Thyroid gland (tissue), 4 donors: ENCODE results near the gene ATAD3A. TPM values are rescaled to one million over a fixed set of nuclear protein-coding genes. Genes with fewer than 3 reads are reported as not detected.
A peak's percentile ranks its signal among the peaks of the same experiment; 100 is the strongest.
"Not testable (repeated sequence)": the region's sequence is repeated elsewhere in the genome, so short reads cannot be mapped to it uniquely, and the experiment has no call there.

Experiments used
- DNase-seq, 2 donors: peaks; one replicate each; pipeline ENCODE4 v3.0.0-alpha.2; 2019
- H3K27ac ChIP-seq, 3 donors: fragments of 200-600 bp; sonication (generic); 1 replicate in 2 of 3; 2 replicates in 1 of 3; pipeline ENCODE4 v1.5.1; 2016 to 2019; ENCODE audit warnings: mild to moderate bottlenecking in 1 of 3, moderate library complexity in 1 of 3
- H3K27me3 ChIP-seq: fragments of 200-600 bp; sonication (generic); one replicate; pipeline ENCODE4 v1.5.1; 2019
- H3K36me3 ChIP-seq, 2 donors: fragments of 200-600 bp; sonication (generic); one replicate each; pipeline ENCODE4 v1.5.1; 2016 to 2019
- H3K4me1 ChIP-seq, 2 donors: fragments of 200-600 bp; sonication (generic); one replicate each; pipeline ENCODE4 v1.5.1; 2017 to 2019
- H3K4me3 ChIP-seq, 3 donors: fragments of 200-600 bp; sonication (generic); replicated peaks in 1 of 3; 1 replicate in 2 of 3; 2 replicates in 1 of 3; pipeline ENCODE4 v1.5.1; 2016; ENCODE audit warnings: mild to moderate bottlenecking in 1 of 3
- H3K9me3 ChIP-seq: fragments of 200-600 bp; sonication (generic); one replicate; pipeline ENCODE4 v1.5.1; 2017
- POLR2A ChIP-seq, 2 donors: fragments of 450-650 bp; IDR thresholded peaks; one replicate each; pipeline ENCODE4 v1.6.1; 2017; ENCODE audit warnings: antibody characterized with exemption in 2 of 2, mild to moderate bottlenecking in 2 of 2, moderate library complexity in 1 of 2
- WGBS, 2 donors: methylation state at CpG; one replicate each; pipeline ENCODE4 v1.1.5; 2017; 5-methylcytosine and 5-hydroxymethylcytosine counted together
- intact Hi-C: fragments of 100-400 bp; cut with DNase I; formaldehyde crosslinking; loops from one replicate; pipeline ENCODE4 v1.15.1; 2023
- total RNA-seq, 4 donors: library from RNA; depleted of rRNA; stranded (reverse); fragments of >200 nt; gene quantifications; one replicate each; pipeline ENCODE4 v1.2.3, GENCODE V29; 2016
- TF ChIP-seq, protein P1 (sequence below), 6 experiments: fragments of 200-600 bp in 3 of 6; fragments of 450-650 bp in 3 of 6; sonication (generic) in 3 of 6; IDR thresholded peaks; one replicate each; pipeline ENCODE4 v1.5.1; 2016 to 2019; ENCODE audit warnings: antibody characterized with exemption in 6 of 6, mild to moderate bottlenecking in 2 of 6, inconsistent platforms in 1 of 6, moderate library complexity in 1 of 6

The ATAD3A gene
- total RNA-seq, 4 donors from 2014 or later: 21.6 to 34.2 (median 28.5) TPM

DNA sequence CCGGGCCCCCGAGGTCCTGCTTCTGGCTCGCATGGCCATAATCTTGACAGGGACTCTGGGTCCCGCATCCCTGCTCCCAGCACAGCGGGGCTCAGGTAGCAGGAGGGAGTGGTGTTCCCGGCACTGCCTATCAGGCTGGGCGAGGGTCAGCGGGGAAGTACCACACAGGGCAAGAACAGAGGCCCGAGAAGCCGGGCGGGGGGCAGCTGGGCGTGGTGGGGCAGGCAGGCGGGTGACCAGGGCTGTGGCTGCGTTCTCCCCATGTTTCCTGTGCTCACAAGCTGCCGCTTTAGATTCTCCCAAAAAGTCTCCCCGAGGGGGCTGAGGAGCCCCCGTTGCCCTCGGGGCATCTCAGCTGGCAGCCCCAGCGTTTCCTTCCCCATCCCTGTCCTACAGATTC, 22.1 kb upstream of the ATAD3A start:
- DNase-seq: no peak
- 96% methylated on average over 16 to 17 of the region's 19 CpGs for WGBS, 2 donors
- Histone ChIP-seq H3K27me3 (no peaks in the 10 kb centered on the region), H3K4me3 (no peak overlapping the region), H3K27ac (no peak overlapping the region), H3K36me3 (peaks cover 33 to 36% of the 10 kb centered on the region in 2 donors), H3K9me3 (no peaks in the 10 kb centered on the region), H3K4me1 (no peaks in the 10 kb centered on the region)
- intact Hi-C loops: no loop called here
- TF ChIP-seq, protein P1, sequence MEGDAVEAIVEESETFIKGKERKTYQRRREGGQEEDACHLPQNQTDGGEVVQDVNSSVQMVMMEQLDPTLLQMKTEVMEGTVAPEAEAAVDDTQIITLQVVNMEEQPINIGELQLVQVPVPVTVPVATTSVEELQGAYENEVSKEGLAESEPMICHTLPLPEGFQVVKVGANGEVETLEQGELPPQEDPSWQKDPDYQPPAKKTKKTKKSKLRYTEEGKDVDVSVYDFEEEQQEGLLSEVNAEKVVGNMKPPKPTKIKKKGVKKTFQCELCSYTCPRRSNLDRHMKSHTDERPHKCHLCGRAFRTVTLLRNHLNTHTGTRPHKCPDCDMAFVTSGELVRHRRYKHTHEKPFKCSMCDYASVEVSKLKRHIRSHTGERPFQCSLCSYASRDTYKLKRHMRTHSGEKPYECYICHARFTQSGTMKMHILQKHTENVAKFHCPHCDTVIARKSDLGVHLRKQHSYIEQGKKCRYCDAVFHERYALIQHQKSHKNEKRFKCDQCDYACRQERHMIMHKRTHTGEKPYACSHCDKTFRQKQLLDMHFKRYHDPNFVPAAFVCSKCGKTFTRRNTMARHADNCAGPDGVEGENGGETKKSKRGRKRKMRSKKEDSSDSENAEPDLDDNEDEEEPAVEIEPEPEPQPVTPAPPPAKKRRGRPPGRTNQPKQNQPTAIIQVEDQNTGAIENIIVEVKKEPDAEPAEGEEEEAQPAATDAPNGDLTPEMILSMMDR (IDR thresholded peaks at IDR 0.05): no peak
- TF ChIP-seq POLR2A (IDR thresholded peaks at IDR 0.05): no peak

DNA sequence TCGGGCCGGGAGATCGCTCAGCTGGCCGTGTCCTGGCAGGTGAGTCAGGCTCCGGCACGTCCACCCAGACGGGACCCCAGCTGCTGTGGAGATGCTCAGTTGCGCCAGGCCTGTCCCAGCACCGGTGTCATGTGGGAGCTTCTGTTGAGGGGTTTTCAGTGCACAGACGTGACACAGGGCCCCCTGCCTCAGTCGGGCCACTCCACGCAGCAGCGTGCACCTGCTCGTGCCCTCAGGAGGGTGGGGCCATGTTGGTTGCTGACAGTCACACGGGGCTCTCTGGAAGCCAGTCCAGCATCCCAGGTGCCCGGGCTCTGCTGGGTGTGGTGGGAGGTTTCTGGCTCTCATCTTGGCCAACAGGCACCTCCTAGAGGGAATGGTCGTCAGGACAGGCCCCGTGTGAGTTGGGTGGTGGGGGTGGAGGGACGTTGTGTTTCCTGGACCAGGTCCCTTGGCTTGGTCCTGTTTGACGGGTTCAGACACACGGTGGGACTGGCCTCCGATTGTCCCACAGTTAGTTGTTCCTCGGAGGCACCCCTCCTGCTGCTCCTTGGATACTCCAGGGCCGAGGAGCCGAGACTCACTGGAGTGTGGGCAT, 21.2 kb upstream of the ATAD3A start:
- WGBS, 2 donors: 91 to 97% methylated on average over 9 to 12 of the region's 25 CpGs
- Histone ChIP-seq H3K27ac (no peak overlapping the region), H3K36me3 (peaks cover 35 to 36% of the 10 kb centered on the region in 2 donors), H3K4me3 (no peak overlapping the region), H3K27me3 (no peaks in the 10 kb centered on the region), H3K4me1 (no peaks in the 10 kb centered on the region), H3K9me3 (no peaks in the 10 kb centered on the region)
- no peak for TF ChIP-seq POLR2A (IDR thresholded peaks at IDR 0.05)
- TF ChIP-seq, protein P1 (IDR thresholded peaks at IDR 0.05): no peak
- intact Hi-C loops: no loop called here
- no peak for DNase-seq

DNA sequence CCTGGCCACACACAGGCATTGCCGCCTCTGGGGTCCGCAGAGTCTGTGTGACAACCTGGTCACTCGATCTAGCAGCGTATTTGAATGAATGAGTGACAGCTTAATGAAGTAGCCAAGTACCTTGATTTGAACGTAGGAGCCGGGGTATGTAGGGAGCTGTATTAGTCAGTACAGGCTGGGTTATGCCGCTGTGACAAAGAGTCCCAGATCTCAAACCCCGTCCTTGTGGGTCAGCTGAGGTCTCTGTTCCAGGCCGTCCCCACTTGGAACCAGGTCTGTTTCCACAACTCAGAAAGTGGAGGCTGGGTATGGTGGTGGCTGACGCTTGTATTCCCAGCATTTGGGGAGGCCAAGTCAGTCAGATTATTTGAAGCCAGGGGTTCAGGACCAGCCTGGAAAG, 20.4 kb upstream of the ATAD3A start:
- WGBS, 2 donors: 96 to 97% methylated on average over 9 to 10 of the region's 10 CpGs
- peaks cover 35 to 36% of the 10 kb centered on the region in 2 donors for H3K36me3 ChIP-seq
- no peak for TF ChIP-seq POLR2A (IDR thresholded peaks at IDR 0.05)
- TF ChIP-seq, protein P1 (IDR thresholded peaks at IDR 0.05): no peak
- H3K4me1 ChIP-seq: no peaks in the 10 kb centered on the region
- intact Hi-C loops: no loop called here
- H3K9me3 ChIP-seq: no peaks in the 10 kb centered on the region
- H3K27me3 ChIP-seq: no peaks in the 10 kb centered on the region
- DNase-seq: no peak
- H3K27ac ChIP-seq: no peak overlapping the region
- no peak overlapping the region for H3K4me3 ChIP-seq

DNA sequence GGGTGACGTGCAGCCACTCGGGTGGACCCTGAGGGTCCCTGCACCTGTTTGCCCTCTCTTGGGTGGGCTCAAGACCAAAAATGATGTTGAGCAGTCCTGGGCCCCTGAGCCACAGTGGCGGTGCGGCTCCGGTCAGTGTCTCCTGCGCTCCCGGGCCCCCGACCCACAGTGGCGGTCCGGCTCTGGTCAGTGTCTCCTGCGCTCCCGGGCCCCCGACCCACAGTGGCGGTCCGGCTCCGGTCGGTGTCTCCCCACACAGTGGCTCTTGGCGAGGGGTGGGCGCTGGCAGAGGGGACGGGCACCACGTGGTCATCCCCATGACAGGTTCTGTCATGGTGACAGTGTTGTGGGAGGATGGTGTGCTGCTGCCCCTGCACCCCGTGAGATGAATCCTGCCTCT, 17.7 kb upstream of the ATAD3A start:
- 97% methylated on average over 22 of the region's 22 CpGs; no CpG with 5 or more reads in 1 of the 2 donors for WGBS, 2 donors
- intact Hi-C loops: not testable (repeated sequence)
- peaks cover 19 to 21% of the 10 kb centered on the region in 2 donors for H3K36me3 ChIP-seq

DNA sequence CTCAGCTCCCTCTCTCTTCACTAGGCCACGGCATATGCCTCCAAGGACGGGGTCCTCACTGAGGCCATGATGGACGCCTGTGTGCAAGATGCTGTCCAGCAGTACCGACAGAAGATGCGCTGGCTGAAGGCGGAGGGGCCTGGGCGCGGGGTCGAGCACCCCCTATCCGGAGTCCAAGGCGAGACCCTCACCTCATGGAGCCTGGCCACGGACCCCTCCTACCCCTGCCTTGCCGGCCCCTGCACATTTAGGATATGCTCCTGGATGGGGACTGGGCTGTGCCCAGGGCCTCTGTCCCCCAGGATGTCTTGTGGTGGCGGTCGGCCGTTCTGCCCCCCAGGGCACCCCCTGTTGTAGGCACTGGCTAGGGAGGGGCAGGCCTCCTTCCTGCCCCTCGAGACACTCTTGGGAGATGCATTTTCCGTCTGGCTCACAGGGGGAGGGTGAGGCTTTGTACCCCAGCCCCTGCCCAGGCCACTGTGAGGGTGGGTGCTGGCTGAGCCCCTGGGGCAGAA, 16.4 kb upstream of the ATAD3A start:
- 90 to 95% methylated on average over 3 to 18 of the region's 18 CpGs for WGBS, 2 donors
- H3K4me3 ChIP-seq, H3K9me3 ChIP-seq, H3K4me1 ChIP-seq, H3K27ac ChIP-seq, intact Hi-C loops, H3K27me3 ChIP-seq, DNase-seq: not testable (repeated sequence)
- peaks cover 8 to 12% of the 10 kb centered on the region in 2 donors for H3K36me3 ChIP-seq

More for the DNA sequence above, 17.7 kb upstream of the ATAD3A start:
- not testable (repeated sequence) for H3K27me3 ChIP-seq, H3K4me3 ChIP-seq, H3K27ac ChIP-seq, H3K4me1 ChIP-seq, DNase-seq, H3K9me3 ChIP-seq

DNA sequence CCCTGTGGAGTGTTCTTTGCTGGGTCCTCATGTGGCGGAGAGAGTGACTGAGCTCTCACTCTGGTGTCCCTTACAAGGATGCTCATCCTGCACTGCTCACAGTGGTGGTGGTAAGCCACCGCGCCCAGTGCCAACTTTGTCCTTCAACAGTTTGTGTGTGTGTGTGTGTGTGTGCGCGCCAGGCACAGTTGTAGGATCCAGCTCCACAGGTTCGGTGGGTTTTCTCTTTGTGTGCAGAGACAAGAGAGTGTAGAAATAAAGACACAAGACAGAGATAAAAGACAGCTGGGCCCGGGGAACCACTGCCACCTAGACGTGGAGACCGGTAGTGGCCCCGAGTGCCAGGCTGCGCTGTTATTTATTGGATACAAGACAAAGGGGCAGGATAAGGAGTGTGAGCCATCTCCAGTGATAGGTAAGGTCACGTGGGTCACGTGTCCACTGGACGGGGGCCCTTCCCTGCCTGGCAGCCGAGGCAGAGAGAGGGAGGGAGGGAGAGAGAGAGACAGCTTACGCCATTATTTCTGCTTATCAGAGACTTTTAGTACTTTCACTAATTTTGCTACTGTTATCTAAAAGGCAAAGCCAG, 7.1 kb upstream of the ATAD3A start:
- WGBS, 2 donors: 38 to 48% methylated on average over 15 to 16 of the region's 16 CpGs
- peaks cover 0 to 13% of the 10 kb centered on the region in 2 donors for H3K4me1 ChIP-seq
- intact Hi-C loops, H3K9me3 ChIP-seq, H3K36me3 ChIP-seq, H3K4me3 ChIP-seq, H3K27me3 ChIP-seq: not testable (repeated sequence)
- H3K27ac ChIP-seq: peak overlapping the region; percentile 67 to 81 (median 77)
- peak; percentile 72 to 80 for DNase-seq
- peak in 1 of 2 donors; percentile 45 for TF ChIP-seq POLR2A (IDR thresholded peaks at IDR 0.05)
- TF ChIP-seq, protein P1 (IDR thresholded peaks at IDR 0.05): peak; percentile 35 to 85 (median 66)
